Gastroesophageal sphincter (tissue), 4 donors: ENCODE results near the gene ROPN1B. TPM values are rescaled to one million over a fixed set of nuclear protein-coding genes. Genes with fewer than 3 reads are reported as not detected.
A peak's percentile ranks its signal among the peaks of the same experiment; 100 is the strongest.
"Not testable (repeated sequence)": the region's sequence is repeated elsewhere in the genome, so short reads cannot be mapped to it uniquely, and the experiment has no call there.

ENCODE experiments used
- ATAC-seq: fragments of 150-250 bp; one replicate; pipeline ENCODE4 v1.9.1; 2016; ENCODE audit warnings: mild to moderate bottlenecking, moderate library complexity
- H3K27ac ChIP-seq, 4 donors: fragments of 200-600 bp; sonication (generic) in 3 of 4; 1 replicate in 3 of 4; 2 replicates in 1 of 4; pipeline ENCODE4 v1.5.1; 2016 to 2019
- H3K27me3 ChIP-seq: fragments of 200-600 bp; sonication (generic); one replicate; pipeline ENCODE4 v1.5.1; 2019
- H3K36me3 ChIP-seq, 2 donors: fragments of 200-600 bp; sonication (generic); one replicate each; pipeline ENCODE4 v1.5.1; 2019; ENCODE audit warnings: control low read depth in 1 of 2
- H3K4me1 ChIP-seq, 3 donors: fragments of 200-600 bp; sonication (generic); 1 replicate in 2 of 3; 2 replicates in 1 of 3; pipeline ENCODE4 v1.5.1; 2016 to 2019; ENCODE audit warnings: control low read depth in 2 of 3
- H3K4me3 ChIP-seq, 2 donors: fragments of 200-600 bp; sonication (generic); one replicate each; pipeline ENCODE4 v1.5.1; 2019; ENCODE audit warnings: mild to moderate bottlenecking in 1 of 2, moderate library complexity in 1 of 2
- H3K9me3 ChIP-seq, 3 donors: fragments of 200-600 bp; sonication (generic); one replicate each; pipeline ENCODE4 v1.5.1; 2017 to 2019; ENCODE audit warnings: control low read depth in 2 of 3
- EP300 ChIP-seq: sonication (generic); formaldehyde crosslinking; IDR thresholded peaks from one replicate; pipeline ENCODE4 v1.6.1; 2017; ENCODE audit warnings: antibody characterized with exemption, mild to moderate bottlenecking
- POLR2A ChIP-seq, 2 donors: fragments of 450-650 bp; IDR thresholded peaks; one replicate each; pipeline ENCODE4 v1.6.1; 2017; ENCODE audit warnings: antibody characterized with exemption in 2 of 2, mild to moderate bottlenecking in 2 of 2, moderate library complexity in 1 of 2
- POLR2AphosphoS5 ChIP-seq: sonication (generic); formaldehyde crosslinking; IDR thresholded peaks from one replicate; pipeline ENCODE4 v1.6.1; 2017; ENCODE audit warnings: antibody characterized with exemption
- WGBS, 2 donors: methylation state at CpG; one replicate each; pipeline ENCODE4 v1.1.5; 2018; ENCODE audit warnings: low coverage in 1 of 2; 5-methylcytosine and 5-hydroxymethylcytosine counted together
- total RNA-seq, 4 donors: library from RNA; depleted of rRNA; stranded (reverse); fragments of >200 nt; gene quantifications; one replicate each; pipeline ENCODE4 v1.1.0, GENCODE V29; 2016
- TF ChIP-seq, protein P1 (sequence below), 4 experiments: fragments of 200-600 bp in 2 of 4; fragments of 450-650 bp in 2 of 4; sonication (generic) in 1 of 4; IDR thresholded peaks; one replicate each; pipeline ENCODE4 v1.5.1; 2017 to 2019; ENCODE audit warnings: antibody characterized with exemption in 4 of 4, mild to moderate bottlenecking in 2 of 4, moderate library complexity in 2 of 4

ROPN1B gene
- total RNA-seq, 4 donors from 2014 or later: not detected

DNA sequence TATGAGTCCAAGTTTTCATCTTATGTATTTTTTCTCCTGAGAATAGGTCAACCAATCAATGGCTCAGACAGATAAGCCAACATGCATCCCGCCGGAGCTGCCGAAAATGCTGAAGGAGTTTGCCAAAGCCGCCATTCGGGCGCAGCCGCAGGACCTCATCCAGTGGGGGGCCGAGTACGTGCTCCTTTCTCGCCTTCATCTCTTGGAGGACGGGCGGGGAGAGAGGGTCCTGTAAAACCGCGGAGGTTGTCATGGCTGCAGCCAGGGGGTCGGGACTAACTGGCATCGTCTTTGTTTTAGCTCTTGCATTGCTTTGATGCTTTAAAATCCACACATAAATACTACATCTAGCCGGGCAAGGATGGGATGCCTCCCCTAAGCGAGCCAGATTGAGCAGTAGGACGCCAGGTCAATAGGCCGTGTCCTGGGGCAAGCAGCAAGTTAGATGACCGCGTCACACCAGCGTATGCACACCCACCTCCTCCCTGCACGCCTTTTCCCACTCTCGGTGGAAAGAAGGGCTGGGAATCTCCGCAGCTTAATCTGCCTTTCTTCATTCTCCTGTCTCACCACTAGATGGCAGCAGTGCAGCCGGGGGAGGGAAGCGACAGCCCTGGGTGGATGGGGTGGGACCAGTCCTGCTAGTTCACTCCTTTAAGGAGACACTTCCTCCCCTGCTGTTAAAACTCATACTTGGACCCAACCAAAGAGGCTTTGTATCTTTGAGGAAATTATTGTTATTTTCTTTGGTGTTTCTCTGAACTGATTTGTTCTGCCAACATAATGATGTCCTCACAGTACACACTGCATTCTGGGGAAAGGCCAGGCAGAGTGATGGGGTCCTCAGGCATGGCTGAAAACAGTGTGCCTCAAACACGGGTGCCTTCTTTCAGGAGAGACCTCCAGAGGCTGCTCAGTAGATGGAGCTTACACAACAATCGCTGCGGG, 3.3 kb downstream of the ROPN1B start:
- Histone ChIP-seq H3K27ac (peak overlapping the region in 1 of 4 donors; percentile 7), H3K4me3 (peak overlapping the region; percentile 19 to 42), H3K27me3 (peaks cover 19% of the 10 kb centered on the region), H3K4me1 (peaks cover 0 to 11% (median 0%) of the 10 kb centered on the region in 3 donors)
- 2 to 3% methylated on average over 10 to 18 of the region's 31 CpGs for WGBS, 2 donors
- not testable (repeated sequence) for H3K36me3 ChIP-seq, H3K9me3 ChIP-seq
- ATAC-seq: peak; percentile 87
- TF ChIP-seq, protein P1, sequence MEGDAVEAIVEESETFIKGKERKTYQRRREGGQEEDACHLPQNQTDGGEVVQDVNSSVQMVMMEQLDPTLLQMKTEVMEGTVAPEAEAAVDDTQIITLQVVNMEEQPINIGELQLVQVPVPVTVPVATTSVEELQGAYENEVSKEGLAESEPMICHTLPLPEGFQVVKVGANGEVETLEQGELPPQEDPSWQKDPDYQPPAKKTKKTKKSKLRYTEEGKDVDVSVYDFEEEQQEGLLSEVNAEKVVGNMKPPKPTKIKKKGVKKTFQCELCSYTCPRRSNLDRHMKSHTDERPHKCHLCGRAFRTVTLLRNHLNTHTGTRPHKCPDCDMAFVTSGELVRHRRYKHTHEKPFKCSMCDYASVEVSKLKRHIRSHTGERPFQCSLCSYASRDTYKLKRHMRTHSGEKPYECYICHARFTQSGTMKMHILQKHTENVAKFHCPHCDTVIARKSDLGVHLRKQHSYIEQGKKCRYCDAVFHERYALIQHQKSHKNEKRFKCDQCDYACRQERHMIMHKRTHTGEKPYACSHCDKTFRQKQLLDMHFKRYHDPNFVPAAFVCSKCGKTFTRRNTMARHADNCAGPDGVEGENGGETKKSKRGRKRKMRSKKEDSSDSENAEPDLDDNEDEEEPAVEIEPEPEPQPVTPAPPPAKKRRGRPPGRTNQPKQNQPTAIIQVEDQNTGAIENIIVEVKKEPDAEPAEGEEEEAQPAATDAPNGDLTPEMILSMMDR (IDR thresholded peaks at IDR 0.05): peak; percentile 54 to 77 (median 64)

DNA sequence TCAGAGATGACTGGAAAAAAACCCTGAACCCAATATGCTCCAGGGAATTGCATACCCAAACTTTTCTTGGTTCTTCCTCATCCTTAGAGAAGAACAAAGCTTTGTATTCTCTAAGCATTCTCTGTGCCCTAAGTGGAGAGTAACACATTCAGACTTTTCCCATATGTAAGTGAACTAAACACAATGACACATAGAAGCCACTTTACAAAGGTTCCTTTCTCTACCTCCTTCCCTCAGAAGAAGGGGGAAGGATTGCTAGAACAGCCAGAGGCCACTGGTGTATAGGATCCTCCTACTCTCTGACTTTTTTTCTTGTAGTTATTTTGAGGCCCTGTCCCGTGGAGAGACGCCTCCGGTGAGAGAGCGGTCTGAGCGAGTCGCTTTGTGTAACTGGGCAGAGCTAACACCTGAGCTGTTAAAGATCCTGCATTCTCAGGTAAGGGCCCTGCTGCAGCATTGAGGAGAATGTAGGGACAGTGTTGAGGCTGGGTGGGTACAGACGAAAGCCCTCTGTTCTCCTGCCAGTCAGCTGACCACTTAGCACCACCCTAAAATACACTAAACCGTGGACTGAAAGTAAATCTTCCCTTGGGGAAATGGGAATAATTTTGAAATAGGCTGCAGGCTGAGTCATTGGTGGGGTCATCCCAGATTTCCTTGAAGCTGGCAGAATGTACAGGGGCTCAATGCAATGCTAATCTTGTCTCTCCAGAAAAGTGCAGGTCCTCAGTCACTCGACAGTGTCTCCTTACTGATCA, 6.4 kb downstream of the ROPN1B start:
- peaks cover 16% of the 10 kb centered on the region for H3K27me3 ChIP-seq
- ATAC-seq: not testable (repeated sequence)

DNA sequence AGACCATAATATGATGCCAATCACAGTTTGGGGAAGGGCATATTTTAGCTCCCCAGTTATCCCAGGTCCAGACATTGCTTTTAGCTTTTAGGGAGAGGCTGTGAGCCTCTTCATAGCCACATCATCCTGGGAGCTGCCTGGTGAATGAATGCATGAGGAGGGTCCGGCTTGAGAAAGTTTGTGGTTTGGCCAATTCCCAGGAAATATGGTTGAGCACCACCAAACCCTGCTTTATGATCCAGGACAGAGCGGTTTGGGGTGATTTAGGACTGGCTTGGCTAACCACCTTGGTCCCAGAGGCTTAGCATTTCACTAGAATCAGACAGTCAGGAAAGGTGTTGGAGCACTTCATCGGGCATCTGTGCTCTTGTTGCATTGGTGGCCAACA, 7.0 kb downstream of the ROPN1B start:
- not testable (repeated sequence) for H3K9me3 ChIP-seq, H3K36me3 ChIP-seq, H3K27ac ChIP-seq, ATAC-seq, H3K4me3 ChIP-seq
- WGBS, 2 donors: 100% methylated on average over 3 of the region's 3 CpGs; no CpG with 5 or more reads in 1 of the 2 donors
- Histone ChIP-seq H3K4me1 (peaks cover 0 to 11% (median 0%) of the 10 kb centered on the region in 3 donors), H3K27me3 (peaks cover 11% of the 10 kb centered on the region)

More for the DNA sequence above, 6.4 kb downstream of the ROPN1B start:
- H3K4me1 ChIP-seq: peaks cover 0 to 11% (median 0%) of the 10 kb centered on the region in 3 donors
- H3K9me3 ChIP-seq, H3K36me3 ChIP-seq, H3K4me3 ChIP-seq, H3K27ac ChIP-seq: not testable (repeated sequence)
- 63% methylated on average over 3 of the region's 9 CpGs; no CpG with 5 or more reads in 1 of the 2 donors for WGBS, 2 donors

DNA sequence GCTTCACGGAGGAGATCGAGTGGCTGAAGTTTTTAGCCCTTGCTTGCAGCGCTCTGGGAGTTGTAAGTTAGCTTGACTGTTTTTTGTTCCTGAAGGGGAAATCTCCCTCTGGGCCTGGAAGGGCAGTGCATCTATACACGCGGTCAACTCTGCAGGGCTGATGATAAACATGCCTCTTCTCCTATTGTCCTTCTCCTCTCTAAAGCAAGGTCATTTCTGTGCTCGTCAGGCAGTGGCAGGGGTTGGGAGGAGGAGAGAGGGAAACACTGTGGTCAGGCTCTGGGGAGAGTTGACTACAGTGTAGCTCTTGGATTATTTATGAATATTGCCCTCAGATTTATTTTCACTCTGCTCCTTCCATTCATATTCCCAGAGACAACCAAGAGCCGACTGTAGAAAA, 8.1 kb downstream of the ROPN1B start:
- not testable (repeated sequence) for H3K9me3 ChIP-seq, ATAC-seq, H3K4me3 ChIP-seq, H3K27me3 ChIP-seq, H3K4me1 ChIP-seq, H3K36me3 ChIP-seq, H3K27ac ChIP-seq
- 0 to 60% methylated on average over 1 of the region's 7 CpGs for WGBS, 2 donors

DNA sequence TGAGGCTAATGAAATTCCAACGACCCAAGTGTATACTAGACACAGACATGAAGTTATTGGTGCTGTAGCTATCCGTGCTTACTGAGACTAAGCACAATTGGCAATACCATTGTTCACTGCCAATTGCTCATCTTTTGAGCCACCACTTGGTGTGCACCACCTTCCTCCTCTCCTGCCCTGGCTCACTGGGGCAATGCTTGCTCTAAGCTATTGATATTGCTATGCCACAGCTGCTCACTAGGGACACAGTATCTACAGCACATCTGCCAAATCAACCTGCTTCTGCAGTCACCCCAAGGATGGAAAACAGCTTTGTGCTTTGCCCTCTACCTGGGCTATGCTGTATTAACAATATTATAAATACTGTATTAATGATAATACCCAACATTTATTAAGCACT, 16.0 kb downstream of the ROPN1B start:
- not testable (repeated sequence) for H3K36me3 ChIP-seq, H3K4me3 ChIP-seq, H3K9me3 ChIP-seq, ATAC-seq, H3K4me1 ChIP-seq, H3K27ac ChIP-seq, H3K27me3 ChIP-seq
- WGBS, 2 donors: 83 to 86% methylated on average over 1 of the region's 2 CpGs

DNA sequence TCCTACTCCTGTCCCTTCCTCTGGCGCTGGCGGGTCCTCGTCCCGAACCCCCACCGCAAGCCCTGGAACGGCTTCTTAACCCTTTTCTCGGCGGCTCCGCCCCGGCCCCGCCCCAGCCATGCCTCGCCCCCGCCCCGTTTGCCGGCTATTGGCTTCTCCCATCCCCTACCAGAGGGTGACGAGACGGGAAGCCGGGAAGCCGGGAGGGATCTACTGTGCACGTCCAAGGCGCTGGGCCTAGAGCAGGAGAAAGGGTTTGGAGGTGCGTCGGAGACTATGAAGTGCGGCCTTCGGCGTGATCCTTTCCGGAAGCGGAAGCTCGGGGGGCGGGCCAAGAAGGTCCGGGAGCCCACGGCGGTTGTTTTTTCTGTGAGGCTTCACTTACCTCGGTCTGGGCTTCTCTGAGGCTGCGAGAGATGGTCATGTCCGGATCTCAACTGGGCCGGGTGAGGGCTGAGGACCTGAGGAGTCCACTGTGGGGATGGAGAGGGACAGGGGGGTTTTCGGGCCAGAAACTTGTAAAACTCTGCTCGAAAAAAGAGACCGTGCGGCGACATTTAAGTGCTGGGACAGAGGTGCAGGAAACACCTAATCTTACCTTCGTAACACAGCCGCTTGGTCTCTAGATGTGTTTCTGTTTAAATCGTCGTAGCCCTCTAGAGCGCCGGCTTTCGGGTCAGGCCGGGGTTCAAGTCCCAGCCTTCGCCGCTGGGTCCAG, 21.4 kb downstream of the ROPN1B start:
- WGBS, 2 donors: 2 to 4% methylated on average over 10 to 15 of the region's 52 CpGs
- H3K27ac ChIP-seq: peak overlapping the region; percentile 63 to 89 (median 86)
- no peaks in the 10 kb centered on the region for H3K9me3 ChIP-seq
- peak; percentile 100 for ATAC-seq
- peak overlapping the region; percentile 57 to 73 for H3K4me3 ChIP-seq
- peak; percentile 35 to 47 for TF ChIP-seq POLR2A (IDR thresholded peaks at IDR 0.05)
- peak; percentile 83 for TF ChIP-seq POLR2AphosphoS5
- no peak for TF ChIP-seq EP300
- TF ChIP-seq, protein P1 (IDR thresholded peaks at IDR 0.05): no peak
- H3K4me1 ChIP-seq: peaks cover 0 to 17% (median 6%) of the 10 kb centered on the region in 3 donors
- H3K36me3 ChIP-seq: no peaks in the 10 kb centered on the region
- H3K27me3 ChIP-seq: no peaks in the 10 kb centered on the region

DNA sequence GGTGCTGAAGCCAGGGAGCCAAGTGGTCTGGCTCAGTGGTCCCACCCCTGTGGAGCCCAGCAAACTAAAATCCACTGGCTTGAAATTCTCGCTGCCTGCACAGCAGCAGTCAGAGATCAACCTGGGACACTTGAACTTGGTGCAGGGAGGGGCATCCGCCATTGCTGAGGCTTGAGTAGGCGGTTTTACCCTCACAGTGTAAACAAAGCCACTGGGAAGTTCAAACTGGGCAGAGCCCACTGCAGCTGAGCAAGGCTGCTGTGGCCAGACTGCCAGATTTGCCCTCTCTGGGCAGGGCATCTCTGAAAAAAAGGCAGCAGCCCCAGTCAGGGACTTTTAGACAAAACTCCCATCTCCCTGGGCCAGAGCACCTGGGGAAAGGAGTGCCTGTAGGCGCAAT, 27.8 kb downstream of the ROPN1B start:
- no CpG with 5 or more reads among the region's 4 CpGs for WGBS, 2 donors
- ATAC-seq, H3K27ac ChIP-seq, H3K36me3 ChIP-seq, H3K27me3 ChIP-seq, H3K4me3 ChIP-seq, H3K4me1 ChIP-seq: not testable (repeated sequence)
- H3K9me3 ChIP-seq: peaks cover 0 to 27% (median 0%) of the 10 kb centered on the region in 3 donors
